Trophoblast cell (in vitro differentiated cells and primary cell): Measurements from ENCODE around the gene SPAG17. TPM values are rescaled to one million over a fixed set of nuclear protein-coding genes. Genes with fewer than 3 reads are reported as not detected.

Source experiments
- DNase-seq, 2 donors: peaks; one replicate each; pipeline ENCODE4 v3.0.0-alpha.2; 2016
- H2AFZ ChIP-seq: 2 replicates; pipeline ENCODE4 v1.6.1; 2013; ENCODE audit warnings: low read length, moderate library complexity, mild to moderate bottlenecking; ENCODE audit not compliant: insufficient read depth, poor library complexity
- H2AK5ac ChIP-seq: 2 replicates; pipeline ENCODE4 v1.6.1; 2013; ENCODE audit warnings: mild to moderate bottlenecking, low read length
- H2BK120ac ChIP-seq: 2 replicates; pipeline ENCODE4 v1.6.1; 2013; ENCODE audit warnings: low read length, mild to moderate bottlenecking, moderate library complexity; ENCODE audit not compliant: insufficient read depth, poor library complexity
- H2BK12ac ChIP-seq: 2 replicates; pipeline ENCODE4 v1.6.1; 2013; ENCODE audit warnings: mild to moderate bottlenecking, low read length, moderate library complexity
- H2BK5ac ChIP-seq: 2 replicates; pipeline ENCODE4 v1.6.1; 2013; ENCODE audit warnings: low read length, low read depth, moderate library complexity, mild to moderate bottlenecking; ENCODE audit not compliant: poor library complexity
- H3K14ac ChIP-seq: 2 replicates; pipeline ENCODE4 v1.6.1; 2013; ENCODE audit warnings: mild to moderate bottlenecking, low read length
- H3K18ac ChIP-seq: 2 replicates; pipeline ENCODE4 v1.6.1; 2013; ENCODE audit warnings: mild to moderate bottlenecking, low read length
- H3K23ac ChIP-seq: 2 replicates; pipeline ENCODE4 v1.6.1; 2013; ENCODE audit warnings: low read length
- H3K27ac ChIP-seq: 2 replicates; pipeline ENCODE4 v1.5.1; 2013; ENCODE audit warnings: low read depth, mild to moderate bottlenecking, inconsistent platforms, low read length, moderate library complexity
- H3K27me3 ChIP-seq: 2 replicates; pipeline ENCODE4 v1.6.1; 2013; ENCODE audit warnings: inconsistent platforms, mild to moderate bottlenecking, low read length, moderate library complexity; ENCODE audit not compliant: insufficient read depth
- H3K36me3 ChIP-seq, 2 experiments: 1 replicate in 1 of 2; 2 replicates in 1 of 2; pipeline ENCODE4 v1.6.1; 2013; ENCODE audit warnings: low read length in 2 of 2, mild to moderate bottlenecking in 2 of 2, moderate library complexity in 1 of 2; ENCODE audit not compliant: insufficient read depth in 2 of 2, control insufficient read depth in 1 of 2
- H3K4ac ChIP-seq: 2 replicates; pipeline ENCODE4 v1.6.1; 2013; ENCODE audit warnings: low read depth, mild to moderate bottlenecking, low read length, moderate library complexity
- H3K4me1 ChIP-seq, 2 experiments: 1 replicate in 1 of 2; 2 replicates in 1 of 2; pipeline ENCODE4 v1.6.1; 2013; ENCODE audit warnings: low read length in 2 of 2, mild to moderate bottlenecking in 2 of 2, moderate library complexity in 1 of 2; ENCODE audit not compliant: insufficient read depth in 2 of 2, control insufficient read depth in 1 of 2
- H3K4me2 ChIP-seq: 2 replicates; pipeline ENCODE4 v1.6.1; 2013; ENCODE audit warnings: inconsistent platforms, mild to moderate bottlenecking, low read length, moderate library complexity
- H3K4me3 ChIP-seq: 2 replicates; pipeline ENCODE4 v1.5.1; 2013; ENCODE audit warnings: mild to moderate bottlenecking, low read depth, low read length, inconsistent platforms
- H3K79me1 ChIP-seq: one replicate; pipeline ENCODE4 v1.6.1; 2013; ENCODE audit warnings: low read length
- H3K79me2 ChIP-seq: 2 replicates; pipeline ENCODE4 v1.6.1; 2013; ENCODE audit warnings: low read length, mild to moderate bottlenecking; ENCODE audit not compliant: control insufficient read depth, insufficient read depth, poor library complexity
- H3K9ac ChIP-seq: 2 replicates; pipeline ENCODE4 v1.6.1; 2013; ENCODE audit warnings: mild to moderate bottlenecking, low read length
- H3K9me3 ChIP-seq: 2 replicates; pipeline ENCODE4 v1.6.1; 2013; ENCODE audit warnings: low read depth, mild to moderate bottlenecking, control low read depth, inconsistent platforms, low read length; ENCODE audit not compliant: insufficient read depth
- H4K12ac ChIP-seq: 2 replicates; pipeline ENCODE4 v1.6.1; 2013; ENCODE audit warnings: low read depth, mild to moderate bottlenecking, low read length, moderate library complexity
- H4K8ac ChIP-seq: 2 replicates; pipeline ENCODE4 v1.6.1; 2013; ENCODE audit warnings: low read depth, mild to moderate bottlenecking, low read length, moderate library complexity
- H4K91ac ChIP-seq: one replicate; pipeline ENCODE4 v1.6.1; 2013; ENCODE audit warnings: low read depth, mild to moderate bottlenecking, low read length, moderate library complexity
- WGBS: extraction: QIAGEN DNeasy Blood & Tissue Kit; methylation state at CpG from one replicate; pipeline ENCODE4 v1.1.7; 2013; ENCODE audit warnings: missing lambda C conversion rate; ENCODE audit not compliant: insufficient read length, insufficient coverage; ENCODE audit errors: extremely low coverage; 5-methylcytosine and 5-hydroxymethylcytosine counted together
- polyA plus RNA-seq: library from polyadenylated mRNA; stranded (reverse); fragments of 200-250 nt; gene quantifications from 2 replicates; pipeline ENCODE4 v1.2.3, GENCODE V29; 2013

The SPAG17 gene
- polyA plus RNA-seq: 0.69 and 0.73 TPM in 2 replicates

DNA sequence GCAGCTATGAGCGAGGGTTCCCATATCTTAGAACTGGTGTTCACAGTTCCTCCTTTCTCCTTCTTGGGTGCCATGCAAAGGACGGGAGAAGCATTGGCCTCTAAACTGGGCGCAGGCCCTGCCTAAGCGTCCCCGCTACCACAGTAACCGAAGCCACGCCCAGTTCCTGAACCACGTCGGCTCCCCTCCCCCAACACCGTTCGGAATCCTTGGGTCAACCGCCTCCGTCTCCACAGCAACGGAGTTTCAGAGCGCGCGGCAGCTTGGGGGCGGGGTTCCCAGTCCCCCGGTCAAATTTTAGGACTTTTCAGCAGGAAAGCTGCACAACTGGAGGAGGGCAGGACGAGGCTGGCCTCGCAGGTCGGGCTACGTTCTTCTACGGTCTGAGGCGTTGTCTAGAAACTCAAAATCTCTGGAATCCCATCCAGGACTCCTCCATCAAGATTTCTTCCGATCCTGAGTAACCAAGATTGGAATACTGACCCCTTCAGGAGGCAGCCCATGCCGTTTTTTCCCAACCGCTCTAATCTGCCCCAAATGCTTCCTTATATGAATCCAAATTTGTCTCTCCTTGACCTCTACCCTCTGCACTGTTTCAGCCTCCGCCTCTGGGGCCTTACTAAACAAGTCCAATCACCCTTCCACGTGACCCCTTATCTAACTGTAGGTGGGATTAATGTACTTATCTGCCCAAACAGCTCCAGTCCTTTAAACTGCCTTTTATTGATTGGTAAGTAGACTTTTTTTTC, at the start of gene SPAG17:
SPAG17 (minus strand) TSS at position 145 of the 749 bp plus-strand sequence; CDS start at position 74, 71 bp downstream.
- H3K23ac ChIP-seq: no peak within 1 kb of the TSS
- DNase-seq: peak; percentile 92 to 97
- H3K79me2 ChIP-seq: no peaks in the 10 kb centered on the region
- peaks cover 0 to 6% of the 10 kb centered on the region in 2 experiments for H3K4me1 ChIP-seq
- peak within 1 kb of the TSS; percentile 40 for H4K8ac ChIP-seq
- H2BK5ac ChIP-seq: no peak within 1 kb of the TSS
- no peak within 1 kb of the TSS for H2BK120ac ChIP-seq
- no peak within 1 kb of the TSS for H3K4ac ChIP-seq
- no peak within 1 kb of the TSS for H2BK12ac ChIP-seq
- no peak within 1 kb of the TSS for H4K91ac ChIP-seq
- H4K12ac ChIP-seq: no peak within 1 kb of the TSS
- H3K9me3 ChIP-seq: no peaks in the 10 kb centered on the region
- H3K27ac ChIP-seq: peak within 1 kb of the TSS; percentile 11
- no peak within 1 kb of the TSS for H2AK5ac ChIP-seq
- H3K9ac ChIP-seq: no peak within 1 kb of the TSS
- H3K79me1 ChIP-seq: no peaks in the 10 kb centered on the region
- H3K36me3 ChIP-seq: no peaks in the 10 kb centered on the region
- H3K27me3 ChIP-seq: no peaks in the 10 kb centered on the region
- H3K4me2 ChIP-seq: peak within 1 kb of the TSS; percentile 75
- no peak within 1 kb of the TSS for H3K18ac ChIP-seq
- no peak within 1 kb of the TSS for H3K14ac ChIP-seq
- WGBS: no CpG with 5 or more reads among the region's 30 CpGs
- peak within 1 kb of the TSS; percentile 64 for H3K4me3 ChIP-seq
- peak within 1 kb of the TSS; percentile 46 for H2AFZ ChIP-seq

DNA sequence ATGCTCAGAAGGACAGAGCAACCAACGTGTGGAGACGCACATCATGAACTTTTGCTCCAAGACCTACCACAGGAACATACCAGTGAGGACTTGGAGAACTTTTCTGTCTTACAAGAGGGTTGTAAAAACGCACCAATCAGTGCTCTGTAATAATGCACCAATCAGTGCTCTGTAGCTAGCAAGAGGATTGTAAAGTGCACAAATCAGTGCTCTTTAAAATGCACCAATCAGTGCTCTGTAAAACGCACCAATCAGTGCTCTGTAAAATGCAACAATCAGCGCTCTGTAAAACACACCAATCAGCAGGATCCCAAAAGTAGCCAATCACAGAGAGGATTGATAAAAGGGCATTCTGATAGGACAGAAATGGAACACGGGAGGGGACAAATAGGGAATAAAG, 40.4 kb upstream of the SPAG17 start:
- H3K36me3 ChIP-seq: no peaks in the 10 kb centered on the region

DNA sequence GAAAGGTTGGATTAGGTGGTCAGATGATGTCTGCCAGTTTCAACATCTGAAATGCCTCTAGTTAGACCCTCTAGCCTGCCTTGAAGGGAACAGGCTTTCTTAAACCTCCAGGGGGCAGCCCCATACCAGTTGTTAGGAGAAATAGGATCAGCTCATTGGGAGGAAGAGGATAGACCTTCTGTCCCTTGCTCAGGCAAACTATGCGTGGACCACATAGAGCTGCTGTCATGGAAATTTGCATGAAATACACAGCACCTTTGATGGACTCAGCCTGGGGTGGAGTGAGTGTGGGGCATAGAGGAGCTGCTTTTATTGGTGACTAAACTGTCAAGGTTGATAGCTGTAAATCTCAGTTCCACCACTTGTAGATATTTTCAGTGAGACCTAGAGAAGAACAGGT, 38.4 kb upstream of the SPAG17 start:
- H3K79me2 ChIP-seq: no peaks in the 10 kb centered on the region
- H3K27me3 ChIP-seq: no peaks in the 10 kb centered on the region
- H4K8ac ChIP-seq: no peak overlapping the region
- H2BK5ac ChIP-seq: no peak overlapping the region
- H3K4me3 ChIP-seq: no peak overlapping the region
- no peaks in the 10 kb centered on the region for H3K4me1 ChIP-seq
- H2BK120ac ChIP-seq: no peak overlapping the region
- no peak overlapping the region for H3K18ac ChIP-seq
- WGBS: no CpG with 5 or more reads among the region's 1 CpG
- no peaks in the 10 kb centered on the region for H3K79me1 ChIP-seq
- H3K27ac ChIP-seq: no peak overlapping the region
- H4K12ac ChIP-seq: no peak overlapping the region
- no peaks in the 10 kb centered on the region for H3K36me3 ChIP-seq
- H3K9ac ChIP-seq: no peak overlapping the region
- no peaks in the 10 kb centered on the region for H3K9me3 ChIP-seq
- H3K4ac ChIP-seq: no peak overlapping the region
- no peak overlapping the region for H3K4me2 ChIP-seq
- no peak overlapping the region for H2AK5ac ChIP-seq
- no peak overlapping the region for H2BK12ac ChIP-seq
- H3K23ac ChIP-seq: no peak overlapping the region
- H2AFZ ChIP-seq: no peak overlapping the region
- H3K14ac ChIP-seq: no peak overlapping the region
- DNase-seq: peak; percentile 35 to 63
- H4K91ac ChIP-seq: no peak overlapping the region

More for the DNA sequence above, 40.4 kb upstream of the SPAG17 start:
- Histone ChIP-seq H3K79me2 (no peaks in the 10 kb centered on the region), H3K18ac (no peak overlapping the region), H2AFZ (no peak overlapping the region), H2BK5ac (no peak overlapping the region), H3K4me1 (no peaks in the 10 kb centered on the region), H3K23ac (no peak overlapping the region), H3K4ac (no peak overlapping the region), H2AK5ac (no peak overlapping the region), H4K8ac (no peak overlapping the region), H3K9me3 (no peaks in the 10 kb centered on the region), H4K12ac (no peak overlapping the region), H3K27me3 (no peaks in the 10 kb centered on the region), H3K4me3 (no peak overlapping the region), H2BK120ac (no peak overlapping the region), H3K4me2 (no peak overlapping the region), H4K91ac (no peak overlapping the region), H3K9ac (no peak overlapping the region), H3K27ac (no peak overlapping the region), H2BK12ac (no peak overlapping the region), H3K14ac (no peak overlapping the region), H3K79me1 (no peaks in the 10 kb centered on the region)
- WGBS: no CpG with 5 or more reads among the region's 6 CpGs
- no peak for DNase-seq

DNA sequence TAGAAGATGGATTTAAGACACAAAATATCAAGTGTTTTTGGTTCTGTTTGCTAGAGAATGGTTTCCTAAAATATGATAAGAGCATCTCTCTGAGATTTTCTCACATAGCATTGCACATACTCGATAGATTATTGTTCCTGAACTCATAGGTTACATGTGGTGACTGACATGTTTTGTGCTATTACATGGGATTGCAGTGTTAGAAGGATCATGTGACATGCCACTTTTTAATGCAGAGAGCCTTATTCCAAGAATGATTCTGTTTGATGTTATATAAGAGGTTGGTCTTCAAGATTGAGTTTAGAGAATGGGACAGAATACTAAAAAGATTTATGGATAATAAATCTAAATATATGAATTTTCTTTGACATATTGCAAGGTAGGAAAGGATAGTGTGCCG, 34.4 kb upstream of the SPAG17 start:
- Histone ChIP-seq H3K27ac (no peak overlapping the region), H4K8ac (no peak overlapping the region)

More for the DNA sequence above, 34.4 kb upstream of the SPAG17 start:
- H3K18ac ChIP-seq: no peak overlapping the region
- no peak overlapping the region for H3K4ac ChIP-seq
- no CpG with 5 or more reads among the region's 2 CpGs for WGBS
- no peaks in the 10 kb centered on the region for H3K27me3 ChIP-seq
- H4K12ac ChIP-seq: no peak overlapping the region
- no peaks in the 10 kb centered on the region for H3K4me1 ChIP-seq
- no peak overlapping the region for H3K9ac ChIP-seq
- no peaks in the 10 kb centered on the region for H3K36me3 ChIP-seq
- H2BK120ac ChIP-seq: no peak overlapping the region
- H2AK5ac ChIP-seq: no peak overlapping the region
- no peak overlapping the region for H2BK12ac ChIP-seq
- no peak overlapping the region for H4K91ac ChIP-seq
- H3K9me3 ChIP-seq: no peaks in the 10 kb centered on the region
- no peak overlapping the region for H3K14ac ChIP-seq
- H2BK5ac ChIP-seq: no peak overlapping the region
- no peak overlapping the region for H3K4me3 ChIP-seq
- H3K4me2 ChIP-seq: no peak overlapping the region
- H3K79me2 ChIP-seq: no peaks in the 10 kb centered on the region
- H2AFZ ChIP-seq: no peak overlapping the region
- H3K79me1 ChIP-seq: no peaks in the 10 kb centered on the region
- no peak for DNase-seq
- no peak overlapping the region for H3K23ac ChIP-seq
